K562 (cell line): ENCODE results near the gene HOXC5. TPM values are rescaled to one million over a fixed set of nuclear protein-coding genes. Genes with fewer than 3 reads are reported as not detected.

Experiments
- ATAC-seq: fragments of 200-7000 bp; cut with Tn5 transposase; 3 replicates; pipeline ENCODE4 v1.9.1; 2020; ENCODE audit warnings: moderate library complexity
- BruUV-seq: library from RNA; stranded (reverse); fragments of 400-500 nt; replicated peaks from 2 replicates; lab custom pipeline; 2021; lab: Mats Ljungman, UMichigan
- CTCF ChIA-PET: fragments of 300-600 bp; formaldehyde crosslinking; extraction: SDS; loops from one replicate; lab custom pipeline; 2021; ENCODE audit warnings: low intra/inter-chr PET ratio; lab: Yijun Ruan, JAX
- POLR2A ChIA-PET: fragments of 300-600, 350-650 bp; sonication (Branson Sonifier 250); formaldehyde crosslinking; extraction: SDS; loops from one replicate; lab custom pipeline; 2021; ENCODE audit warnings: antibody characterized with exemption, inconsistent platforms; lab: Yijun Ruan, JAX
- DNase-seq, 4 experiments: peaks; one replicate each; pipeline versions ENCODE4 v3.0.0 to v3.0.0-alpha.2; 2011 to 2018; ENCODE audit warnings: low spot score in 3 of 4, mixed read lengths in 3 of 4; ENCODE audit errors: extremely low read depth in 1 of 4
- FAIRE-seq: peaks from 2 replicates; lab custom pipeline; 2011; peaks lifted over from hg19 to GRCh38; lab: Jason Lieb, UNC
- H2AFZ ChIP-seq: 2 replicates; pipeline ENCODE4 v1.6.0; 2011; ENCODE audit warnings: low read depth, low read length, control low read depth, inconsistent platforms
- H3K27ac ChIP-seq: fragments of 200-600 bp; 3 replicates; pipeline ENCODE4 v1.8.0; 2011; ENCODE audit warnings: low read depth, mild to moderate bottlenecking, control low read depth, inconsistent platforms, low read length, moderate library complexity, mixed read lengths; ENCODE audit errors: extremely low read depth
- H3K27me3 ChIP-seq, 2 experiments: fragments of 300-600 bp in 1 of 2; 2 replicates in 1 of 2; 3 replicates in 1 of 2; pipeline versions ENCODE4 v1.6.0 to v1.8.0; 2011; ENCODE audit warnings: inconsistent platforms in 2 of 2, low read length in 2 of 2, mild to moderate bottlenecking in 1 of 2, mixed read lengths in 1 of 2, moderate library complexity in 1 of 2; ENCODE audit not compliant: control insufficient read depth in 2 of 2, insufficient read depth in 2 of 2
- H3K36me3 ChIP-seq: fragments of 300-600 bp; 3 replicates; pipeline ENCODE4 v1.8.0; 2011; ENCODE audit warnings: mild to moderate bottlenecking, low read length, inconsistent platforms; ENCODE audit not compliant: control insufficient read depth, insufficient read depth
- H3K4me1 ChIP-seq, 2 experiments: fragments of 200-600 bp in 1 of 2; replicated peaks in 1 of 2; 2 replicates in 1 of 2; 3 replicates in 1 of 2; pipeline versions ENCODE4 v1.5.1 to v1.8.0; 2011; ENCODE audit warnings: inconsistent platforms in 2 of 2, low read length in 2 of 2, mild to moderate bottlenecking in 1 of 2, mixed read lengths in 1 of 2, moderate library complexity in 1 of 2; ENCODE audit not compliant: control insufficient read depth in 2 of 2, insufficient read depth in 2 of 2
- H3K4me2 ChIP-seq: 2 replicates; pipeline ENCODE4 v1.6.1; 2011; ENCODE audit warnings: low read length, control low read depth, inconsistent platforms, mixed read lengths; ENCODE audit not compliant: insufficient read depth
- H3K4me3 ChIP-seq: fragments of 200-600 bp; sonication (generic), shearing (Covaris generic); 2 replicates; pipeline ENCODE4 v1.5.1; 2016; ENCODE audit warnings: control low read depth, inconsistent platforms
- H3K79me2 ChIP-seq: fragments of 200-600 bp; 3 replicates; pipeline ENCODE4 v1.8.0; 2011; ENCODE audit warnings: low read length, inconsistent platforms; ENCODE audit not compliant: control insufficient read depth, insufficient read depth
- H3K9ac ChIP-seq, 2 experiments: 2 replicates each; pipeline versions ENCODE4 v1.6.0 to v1.6.1; 2011; ENCODE audit warnings: low read depth in 2 of 2, low read length in 2 of 2, control low read depth in 1 of 2, inconsistent platforms in 1 of 2, mild to moderate bottlenecking in 1 of 2, mixed read lengths in 1 of 2; ENCODE audit not compliant: insufficient read depth in 1 of 2
- H3K9me1 ChIP-seq: one replicate; pipeline ENCODE4 v1.6.0; 2011; ENCODE audit warnings: inconsistent platforms, mild to moderate bottlenecking, low read length, moderate library complexity; ENCODE audit not compliant: control insufficient read depth, insufficient read depth
- H3K9me3 ChIP-seq: replicated peaks from 2 replicates; pipeline ENCODE4 v1.5.1; 2011; ENCODE audit warnings: low read depth, low read length, inconsistent platforms; ENCODE audit not compliant: control insufficient read depth, insufficient read depth
- H4K20me1 ChIP-seq: replicated peaks from 2 replicates; pipeline ENCODE4 v1.6.1; 2011; ENCODE audit warnings: low read length, inconsistent platforms, mixed read lengths; ENCODE audit not compliant: control insufficient read depth, insufficient read depth
- ARID2 ChIP-seq: fragments of 450-650 bp; IDR thresholded peaks from 2 replicates; pipeline ENCODE4 v1.6.1; 2017; ENCODE audit warnings: antibody characterized with exemption, mild to moderate bottlenecking
- BRF1 ChIP-seq: IDR thresholded peaks from 3 replicates; pipeline ENCODE4 v1.6.1; 2011; ENCODE audit warnings: borderline replicate concordance, mild to moderate bottlenecking; ENCODE audit not compliant: insufficient read length; ENCODE audit errors: extremely low read depth
- E2F3 ChIP-seq: fragments of 250-450 bp; sonication (Bioruptor Pico); IDR thresholded peaks from 2 replicates; pipeline ENCODE4 v1.4.0; 2020; ENCODE audit warnings: mild to moderate bottlenecking
- ELF1 ChIP-seq: fragments of 200-800 bp; sonication (Bioruptor generic); IDR thresholded peaks from 2 replicates; pipeline ENCODE4 v1.6.1; 2016; ENCODE audit warnings: missing genetic modification characterization, missing compliant biosample characterization
- FOXA3 ChIP-seq, 2 experiments: fragments of 450-650 bp in 1 of 2; sonication (generic) in 1 of 2; formaldehyde crosslinking; IDR thresholded peaks in 1 of 2; conservative IDR thresholded peaks in 1 of 2; 2 replicates each; pipeline versions ENCODE4 v1.4.0 to v1.8.0; 2020 to 2022; ENCODE audit warnings: mild to moderate bottlenecking in 2 of 2, missing genetic modification reagents in 1 of 2
- FOXK2 ChIP-seq, 2 experiments: fragments of 450-650 bp; IDR thresholded peaks in 1 of 2; conservative IDR thresholded peaks in 1 of 2; 2 replicates each; pipeline ENCODE4 v1.6.1; 2016; ENCODE audit warnings: low read depth in 2 of 2, mild to moderate bottlenecking in 1 of 2
- LEF1 ChIP-seq: fragments of 450-650 bp; IDR thresholded peaks from 2 replicates; pipeline ENCODE4 v1.6.1; 2016; ENCODE audit warnings: mild to moderate bottlenecking
- MCM3 ChIP-seq: fragments of 450-650 bp; IDR thresholded peaks from 2 replicates; pipeline ENCODE4 v1.6.1; 2016
- MTA2 ChIP-seq: fragments of 450-650 bp; IDR thresholded peaks from 2 replicates; pipeline ENCODE4 v1.6.1; 2016; ENCODE audit warnings: low read depth
- MTA3 ChIP-seq: fragments of 450-650 bp; formaldehyde crosslinking; IDR thresholded peaks from 2 replicates; pipeline ENCODE4 v1.6.1; 2017; ENCODE audit warnings: mild to moderate bottlenecking, borderline replicate concordance
- NCOA6 ChIP-seq: fragments of 450-650 bp; IDR thresholded peaks from 2 replicates; pipeline ENCODE4 v1.6.1; 2017; ENCODE audit warnings: mild to moderate bottlenecking
- NR3C1 ChIP-seq: sonication (generic); formaldehyde crosslinking; IDR thresholded peaks from 2 replicates; pipeline ENCODE4 v1.8.1; 2022; ENCODE audit warnings: missing genetic modification reagents
- POLR2A ChIP-seq: fragments of 450-650 bp; conservative IDR thresholded peaks from 2 replicates; pipeline ENCODE4 v1.6.1; 2016
- SMC3 ChIP-seq: conservative IDR thresholded peaks from 2 replicates; pipeline ENCODE4 v1.6.1; 2011; ENCODE audit warnings: low read depth, low read length, improper control_type of control experiment; ENCODE audit not compliant: insufficient read depth
- SOX6 ChIP-seq: fragments of 450-650 bp; IDR thresholded peaks from 2 replicates; pipeline ENCODE4 v1.6.1; 2014; ENCODE audit warnings: mild to moderate bottlenecking
- SPI1 ChIP-seq: IDR thresholded peaks from 2 replicates; pipeline ENCODE4 v1.6.1; 2011; ENCODE audit warnings: low read depth, low read length, control low read depth, borderline replicate concordance
- TARDBP ChIP-seq: fragments of 450-650 bp; IDR thresholded peaks from 2 replicates; pipeline ENCODE4 v1.6.1; 2016
- TSC22D4 ChIP-seq: fragments of 450-650 bp; IDR thresholded peaks from 2 replicates; pipeline ENCODE4 v1.6.1; 2016; ENCODE audit warnings: missing genetic modification characterization, missing biosample characterization, control low read depth
- ZNF384 ChIP-seq: IDR thresholded peaks from 2 replicates; pipeline ENCODE4 v1.6.1; 2012; ENCODE audit warnings: low read depth, low read length, improper control_type of control experiment
- WGBS: fragments of 100-300 bp; shearing (Covaris generic); methylation state at CpG from one replicate; pipeline ENCODE4 v1.1.6; 2016; ENCODE audit warnings: low coverage, mixed read lengths; ENCODE audit not compliant: insufficient coverage; ENCODE audit errors: missing lambda C conversion rate; 5-methylcytosine and 5-hydroxymethylcytosine counted together
- in situ Hi-C: fragments of 300-500 bp; cut with MboI; formaldehyde crosslinking; loops from 4 replicates; pipeline ENCODE4 v1.15.0; 2018; ENCODE audit warnings: inconsistent platforms, mixed read lengths
- intact Hi-C: fragments of 100-400 bp; cut with micrococcal nuclease; formaldehyde crosslinking; loops from 2 replicates; pipeline ENCODE4 v1.14.2; 2022
- polyA plus RNA-seq, 8 experiments: library from polyadenylated mRNA; depleted of rRNA in 4 of 8; stranded (reverse) in 5 of 8; unstranded in 3 of 8; fragments of >200 nt; fragmentation: Nextera tagmentation in 2 of 8; fragmentation: Illumina TruSeq in 1 of 8; extraction: Ambion mirVana in 2 of 8; extraction: Trizol in 1 of 8; gene quantifications; 2 replicates each; pipeline versions ENCODE4 v1.2.1 to v1.2.3, GENCODE V29; 2011 to 2014; ENCODE audit warnings: inconsistent platforms in 1 of 8, missing spikeins in 1 of 8
- total RNA-seq, 7 experiments: library from RNA; depleted of rRNA in 6 of 7; stranded (reverse); fragments of >200 nt in 6 of 7; fragmentation: Illumina TruSeq in 2 of 7; extraction: Trizol in 2 of 7; gene quantifications; 2 replicates each; pipeline versions ENCODE4 v1.2.1 to v1.2.3, GENCODE V29; 2011 to 2021; ENCODE audit warnings: low replicate concordance in 1 of 7
- TF ChIP-seq, protein P1 (sequence below): fragments of 200-800 bp; sonication (Bioruptor generic); IDR thresholded peaks from 2 replicates; pipeline ENCODE4 v1.6.1; 2016; ENCODE audit warnings: missing genetic modification characterization, missing compliant biosample characterization

Gene HOXC5
- total and polyA plus RNA-seq, 9 of the 15 experiments (the other 6 are each of a cell fraction or from before 2014, with no cell fraction given): 0.10 to 0.44 (median 0.18) TPM; not detected in 4

DNA sequence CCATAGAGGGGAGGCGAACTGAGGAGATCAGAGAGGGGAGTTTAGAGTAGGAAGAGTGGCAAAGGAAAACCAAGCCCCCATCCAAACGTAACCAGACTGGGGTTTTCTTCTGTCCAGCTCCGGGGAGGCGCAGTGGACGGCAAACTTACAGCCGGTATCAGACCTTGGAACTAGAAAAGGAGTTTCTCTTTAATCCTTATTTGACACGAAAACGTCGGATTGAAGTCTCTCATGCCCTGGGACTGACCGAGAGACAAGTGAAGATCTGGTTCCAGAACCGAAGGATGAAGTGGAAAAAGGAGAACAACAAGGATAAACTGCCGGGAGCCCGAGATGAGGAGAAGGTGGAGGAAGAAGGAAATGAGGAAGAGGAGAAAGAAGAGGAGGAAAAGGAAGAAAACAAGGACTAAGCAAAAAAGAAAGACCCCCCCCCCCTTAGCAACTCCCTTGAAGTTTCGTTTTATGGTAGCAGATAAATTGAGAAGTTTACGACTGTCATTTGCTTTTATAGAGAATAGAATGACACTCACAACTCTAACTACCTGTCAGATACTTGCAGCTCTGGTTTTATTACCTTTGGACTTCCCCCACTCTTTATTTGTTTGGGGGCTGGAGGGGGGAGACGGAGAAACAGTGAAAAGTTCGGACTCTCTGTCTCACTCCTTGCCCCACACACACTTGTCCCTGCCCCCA lies 21.7 kb upstream of the HOXC5 start:
- CTCF ChIA-PET: interaction anchor here (0.9 kb wide), 1 partner anchor 191 kb away, joined by 3 read pairs; no protein-coding TSS in a partner anchor
- H4K20me1 ChIP-seq: no peaks in the 10 kb centered on the region; the same call in 1 of the 2 replicates
- H3K4me2 ChIP-seq: peak overlapping the region; percentile 68
- peak overlapping the region; percentile 82 for H2AFZ ChIP-seq
- peaks cover 14 to 15% of the 10 kb centered on the region in 2 experiments for H3K4me1 ChIP-seq
- in situ Hi-C loops: no loop called here
- ATAC-seq (peak; percentile 20), FAIRE-seq (peak; percentile 81), DNase-seq (peak in 1 of 4 experiments; percentile 26)
- no peaks in the 10 kb centered on the region for H3K36me3 ChIP-seq
- H3K27ac ChIP-seq: peak overlapping the region; percentile 59
- intact Hi-C loops: loop anchor here (10.0 kb wide), 1 partner anchor 284 kb away; no protein-coding TSS in a partner anchor
- no peaks in the 10 kb centered on the region for H3K9me3 ChIP-seq
- BruUV-seq: no TSS peak
- H3K27me3 ChIP-seq: no peaks in the 10 kb centered on the region
- H3K79me2 ChIP-seq: no peaks in the 10 kb centered on the region; the same call in 2 of the 3 replicates
- peak overlapping the region; percentile 12 for H3K4me3 ChIP-seq
- H3K9ac ChIP-seq: peak overlapping the region; percentile 68 to 85; a peak in 3 of 4 replicates
- H3K9me1 ChIP-seq: no peaks in the 10 kb centered on the region
- POLR2A ChIA-PET: interaction anchor here (0.7 to 0.9 kb wide), 3 partner anchors 13 to 270 kb away, joined by 3 to 4 read pairs (median 3); no protein-coding TSS in a partner anchor
- 13% methylated on average over 17 of the region's 17 CpGs for WGBS
- TF ChIP-seq FOXA3 (CRISPR knock-in tag; conservative IDR thresholded peaks at IDR 0.05 in 1 of 2, IDR thresholded peaks at IDR 0.05 in 1 of 2) (no peak), E2F3 (CRISPR knock-in tag) (no peak), ELF1 (peak; percentile 45), LEF1 (peak; percentile 31; the same call in 1 of the 2 replicates), TSC22D4 (peak; percentile 4; the same call in 1 of the 2 replicates), SPI1 (peak; percentile 50; the same call in 1 of the 2 replicates), TARDBP (no peak), POLR2A (peak; percentile 39; the same call in 1 of the 2 replicates), NR3C1 (CRISPR knock-in tag) (no peak), ARID2 (0 out of 2 replicates have a peak, but pooled peaks have one; percentile 17), BRF1 (no peak), SMC3 (no peak), ZNF384 (no peak), MCM3 (no peak), FOXK2 (conservative IDR thresholded peaks at IDR 0.05 in 1 of 2, IDR thresholded peaks at IDR 0.05 in 1 of 2; ENCODE audit: low read depth in 2 of 2) (peak in 1 of 2 experiments; percentile 12; a peak in 1 of 4 replicates), MTA3 (no peak), NCOA6 (0 out of 2 replicates have a peak, but pooled peaks have one; percentile 11), MTA2 (no peak), SOX6 (no peak)
- TF ChIP-seq, protein P1, sequence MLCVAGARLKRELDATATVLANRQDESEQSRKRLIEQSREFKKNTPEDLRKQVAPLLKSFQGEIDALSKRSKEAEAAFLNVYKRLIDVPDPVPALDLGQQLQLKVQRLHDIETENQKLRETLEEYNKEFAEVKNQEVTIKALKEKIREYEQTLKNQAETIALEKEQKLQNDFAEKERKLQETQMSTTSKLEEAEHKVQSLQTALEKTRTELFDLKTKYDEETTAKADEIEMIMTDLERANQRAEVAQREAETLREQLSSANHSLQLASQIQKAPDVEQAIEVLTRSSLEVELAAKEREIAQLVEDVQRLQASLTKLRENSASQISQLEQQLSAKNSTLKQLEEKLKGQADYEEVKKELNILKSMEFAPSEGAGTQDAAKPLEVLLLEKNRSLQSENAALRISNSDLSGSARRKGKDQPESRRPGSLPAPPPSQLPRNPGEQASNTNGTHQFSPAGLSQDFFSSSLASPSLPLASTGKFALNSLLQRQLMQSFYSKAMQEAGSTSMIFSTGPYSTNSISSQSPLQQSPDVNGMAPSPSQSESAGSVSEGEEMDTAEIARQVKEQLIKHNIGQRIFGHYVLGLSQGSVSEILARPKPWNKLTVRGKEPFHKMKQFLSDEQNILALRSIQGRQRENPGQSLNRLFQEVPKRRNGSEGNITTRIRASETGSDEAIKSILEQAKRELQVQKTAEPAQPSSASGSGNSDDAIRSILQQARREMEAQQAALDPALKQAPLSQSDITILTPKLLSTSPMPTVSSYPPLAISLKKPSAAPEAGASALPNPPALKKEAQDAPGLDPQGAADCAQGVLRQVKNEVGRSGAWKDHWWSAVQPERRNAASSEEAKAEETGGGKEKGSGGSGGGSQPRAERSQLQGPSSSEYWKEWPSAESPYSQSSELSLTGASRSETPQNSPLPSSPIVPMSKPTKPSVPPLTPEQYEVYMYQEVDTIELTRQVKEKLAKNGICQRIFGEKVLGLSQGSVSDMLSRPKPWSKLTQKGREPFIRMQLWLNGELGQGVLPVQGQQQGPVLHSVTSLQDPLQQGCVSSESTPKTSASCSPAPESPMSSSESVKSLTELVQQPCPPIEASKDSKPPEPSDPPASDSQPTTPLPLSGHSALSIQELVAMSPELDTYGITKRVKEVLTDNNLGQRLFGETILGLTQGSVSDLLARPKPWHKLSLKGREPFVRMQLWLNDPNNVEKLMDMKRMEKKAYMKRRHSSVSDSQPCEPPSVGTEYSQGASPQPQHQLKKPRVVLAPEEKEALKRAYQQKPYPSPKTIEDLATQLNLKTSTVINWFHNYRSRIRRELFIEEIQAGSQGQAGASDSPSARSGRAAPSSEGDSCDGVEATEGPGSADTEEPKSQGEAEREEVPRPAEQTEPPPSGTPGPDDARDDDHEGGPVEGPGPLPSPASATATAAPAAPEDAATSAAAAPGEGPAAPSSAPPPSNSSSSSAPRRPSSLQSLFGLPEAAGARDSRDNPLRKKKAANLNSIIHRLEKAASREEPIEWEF: no peak
